Measurements from ENCODE around the gene FAAP20. TPM values are rescaled to one million over a fixed set of nuclear protein-coding genes. Genes with fewer than 3 reads are reported as not detected.

FAAP20 gene
- total and polyA plus RNA-seq, 9 of the 15 experiments (the other 6 are each of a cell fraction or from before 2014, with no cell fraction given), result 0.58 to 143 (median 9.9) TPM

- DNase-seq (ENCODE audit: extremely low read depth in 1 of 4, low spot score in 3 of 4) (peak; percentile 91 to 99 (median 94)), FAIRE-seq (peak; percentile 99), ATAC-seq (peak; percentile 92)
- peak overlapping the region; percentile 50 for H3K4me3 ChIP-seq
- peak overlapping the region; percentile 87 for H2AFZ ChIP-seq (ENCODE audit: low read depth, low read length)
- in situ Hi-C loops (cut with MboI) (loop anchor here (5.0 to 25.0 kb wide), 3 partner anchors 33 to 338 kb away; partner anchors contain the start of genes HES5 and PANK4), intact Hi-C loops (cut with micrococcal nuclease) (loop anchor here (1.0 to 10.0 kb wide), 4 partner anchors 32 to 346 kb away; no protein-coding TSS in a partner anchor)
- peak overlapping the region; percentile 94 for H3K4me2 ChIP-seq (ENCODE audit: insufficient read depth, low read length)
- no TSS peak for BruUV-seq (replicated peaks)
- ChIA-PET POLR2A (interaction anchor here (0.6 to 1.6 kb wide), 12 partner anchors 9 to 219 kb away, joined by 3 to 7 read pairs (median 4); partner anchors contain the start of genes MORN1 and RER1), CTCF (ENCODE audit: low intra/inter-chr PET ratio) (no interaction called here)
- peaks cover 34 to 76% of the 10 kb centered on the region in 2 experiments for H3K4me1 ChIP-seq (replicated peaks in 1 of 2; ENCODE audit: control insufficient read depth in 2 of 2, insufficient read depth in 2 of 2, low read length in 2 of 2)
- H3K27me3 ChIP-seq (ENCODE audit: control insufficient read depth in 2 of 2, insufficient read depth in 2 of 2, low read length in 2 of 2), result no peaks in the 10 kb centered on the region
- no peaks in the 10 kb centered on the region for H3K9me1 ChIP-seq (ENCODE audit: control insufficient read depth, insufficient read depth, low read length)
- H3K9me3 ChIP-seq (replicated peaks; ENCODE audit: control insufficient read depth, insufficient read depth, low read depth, low read length), result no peaks in the 10 kb centered on the region
- no peaks in the 10 kb centered on the region for H3K36me3 ChIP-seq (ENCODE audit: control insufficient read depth, insufficient read depth, low read length)
- no peaks in the 10 kb centered on the region for H4K20me1 ChIP-seq (replicated peaks; ENCODE audit: control insufficient read depth, insufficient read depth, low read length)
- H3K79me2 ChIP-seq (ENCODE audit: control insufficient read depth, insufficient read depth, low read length), result peaks cover 26% of the 10 kb centered on the region; the same call in 2 of the 3 replicates
- 9% methylated on average over 17 of the region's 24 CpGs for WGBS (ENCODE audit: insufficient coverage, low coverage, missing lambda C conversion rate)
- H3K9ac ChIP-seq (ENCODE audit: insufficient read depth in 1 of 2, low read depth in 2 of 2, low read length in 2 of 2), result peak overlapping the region; percentile 78 to 91
- peak overlapping the region; percentile 77 for H3K27ac ChIP-seq (ENCODE audit: extremely low read depth, low read depth, low read length)
- TF ChIP-seq NR2F6 (CRISPR knock-in tag; IDR thresholded peaks at IDR 0.05) (no peak), REST (IDR thresholded peaks at IDR 0.05; ENCODE audit: borderline replicate concordance) (peak; percentile 64), REST (CRISPR knock-in tag; IDR thresholded peaks at IDR 0.05; ENCODE audit: low read depth) (0 out of 2 replicates have a peak, but pooled peaks have one; percentile 46), MXD1 (CRISPR knock-in tag; IDR thresholded peaks at IDR 0.05; ENCODE audit: borderline replicate concordance, poor library complexity, severe bottlenecking) (peak; percentile 33), IFI16 (CRISPR knock-in tag; IDR thresholded peaks at IDR 0.05) (no peak), MCM7 (IDR thresholded peaks at IDR 0.05) (no peak), ZBTB11 (CRISPR knock-in tag; IDR thresholded peaks at IDR 0.05) (peak in 2 of 3 experiments; percentile 5 to 45; a peak in 2 of 6 replicates), SIN3B (IDR thresholded peaks at IDR 0.05; ENCODE audit: low read depth) (0 out of 2 replicates have a peak, but pooled peaks have one; percentile 21)
These were observed 4.7 kb upstream of the FAAP20 start for GRCh38 chr1:2199042-2199810.
